SH-SY5Y (cell line): ENCODE results near the gene RPL19.

ENCODE experiments used
- GATA2 ChIP-seq: IDR thresholded peaks from 2 replicates; pipeline ENCODE4 v1.6.1; 2011; ENCODE audit warnings: mild to moderate bottlenecking, low read depth, low read length
- GATA3 ChIP-seq: IDR thresholded peaks from 2 replicates; pipeline ENCODE4 v1.6.1; 2011; ENCODE audit warnings: low read depth, mild to moderate bottlenecking, low read length, moderate library complexity

Gene RPL19

DNA sequence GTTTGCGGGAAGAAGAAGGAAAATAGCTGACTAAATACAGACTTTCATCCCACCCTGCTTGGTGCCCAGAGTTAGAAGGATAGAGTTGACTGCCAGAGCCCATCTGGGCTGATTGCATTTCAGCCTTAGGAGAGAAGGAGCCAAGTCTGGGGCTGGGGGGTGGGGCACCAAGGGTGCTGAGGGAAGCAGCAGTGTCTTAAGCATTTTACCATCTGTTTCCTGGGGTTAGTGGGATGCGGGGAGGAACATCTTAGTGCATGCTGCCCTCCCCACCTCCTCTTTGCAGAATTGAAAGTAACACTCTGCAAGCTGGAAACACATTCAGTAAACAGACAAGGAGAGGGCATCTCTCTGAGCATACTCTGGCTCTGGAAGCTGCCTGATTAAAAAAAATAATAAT lies 32.6 kb upstream of the RPL19 start:
- TF ChIP-seq GATA2 (no peak), GATA3 (no peak)

DNA sequence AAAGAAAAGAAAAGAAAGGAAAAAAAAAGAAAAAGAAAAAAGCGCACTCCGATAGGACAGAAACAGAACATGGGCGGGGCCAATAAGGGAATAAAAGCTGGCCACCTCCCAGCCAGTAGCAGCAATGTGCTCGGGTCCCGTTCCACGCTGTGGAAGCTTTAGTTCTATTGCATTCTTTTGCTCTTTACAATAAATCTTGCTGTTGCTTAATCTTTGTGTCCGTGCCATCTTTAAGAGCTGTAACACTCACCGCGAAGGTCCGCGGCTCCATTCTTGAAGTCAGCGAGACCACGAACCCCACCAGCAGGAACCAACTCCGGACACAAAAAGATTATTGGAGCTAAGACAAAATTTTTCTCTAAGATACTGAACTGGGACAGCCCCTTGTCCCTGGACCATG lies 31.0 kb upstream of the RPL19 start:
- TF ChIP-seq GATA2 = no peak
- TF ChIP-seq GATA3 = no peak

DNA sequence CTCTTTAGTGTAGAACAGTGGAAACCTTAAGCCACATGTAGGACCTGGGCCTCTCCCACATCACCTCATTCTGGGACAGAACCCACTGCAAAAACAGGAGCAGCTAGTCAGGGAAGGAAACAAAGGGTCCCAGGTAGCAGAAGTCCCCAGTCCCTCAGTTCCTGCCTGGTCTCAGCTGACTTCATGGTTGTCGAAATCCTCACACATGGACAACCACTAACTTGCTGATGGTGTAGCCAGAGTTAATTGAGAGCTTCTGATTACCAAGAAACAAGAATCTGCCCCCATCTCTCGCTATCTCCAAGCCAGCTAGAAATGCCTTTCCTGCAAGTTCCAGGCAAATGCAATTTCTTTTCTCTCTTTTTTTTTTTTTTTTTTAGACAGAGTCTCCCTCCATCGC lies 30.6 kb upstream of the RPL19 start:
- TF ChIP-seq GATA2 = no peak
- TF ChIP-seq GATA3 = no peak

DNA sequence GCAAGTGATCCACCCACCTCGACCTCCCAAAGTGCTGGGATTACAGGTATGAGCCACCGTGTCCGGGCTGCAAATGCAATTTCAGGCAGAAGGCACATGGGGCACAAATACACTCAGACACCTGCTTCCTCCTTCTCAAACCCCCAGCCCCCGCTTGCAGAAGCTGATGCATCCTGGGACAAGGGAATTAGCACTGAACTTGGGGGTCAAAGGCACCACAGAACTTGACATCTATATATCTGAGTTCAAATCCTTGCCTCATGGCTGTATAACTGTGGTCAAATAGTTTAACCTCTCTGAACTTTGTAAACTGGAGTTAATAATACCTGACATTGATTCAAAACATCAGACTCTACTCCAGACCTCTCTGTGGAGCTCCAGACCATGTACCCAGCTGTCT lies 30.0 kb upstream of the RPL19 start:
- TF ChIP-seq GATA2 (no peak), GATA3 (no peak)

DNA sequence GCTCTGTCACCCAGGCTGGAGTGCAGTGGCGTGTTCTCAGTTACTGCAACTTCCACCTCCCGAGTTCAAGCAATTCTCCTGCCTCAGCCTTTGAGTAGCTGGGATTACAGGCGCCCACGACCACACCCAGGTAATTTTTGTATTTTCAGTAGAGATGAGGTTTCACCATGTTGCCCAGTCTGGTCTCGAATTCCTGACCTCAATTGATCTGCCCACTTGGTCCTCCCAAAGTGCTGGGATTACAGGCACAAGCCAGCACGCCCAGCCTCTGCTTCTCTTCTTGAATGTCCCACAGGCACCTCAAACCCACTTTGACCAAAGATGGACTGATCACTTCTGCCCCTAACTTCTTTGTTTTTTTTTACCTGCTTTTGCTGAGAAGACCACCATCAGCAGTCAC lies 29.5 kb upstream of the RPL19 start:
- TF ChIP-seq GATA3 = no peak
- TF ChIP-seq GATA2 = no peak

DNA sequence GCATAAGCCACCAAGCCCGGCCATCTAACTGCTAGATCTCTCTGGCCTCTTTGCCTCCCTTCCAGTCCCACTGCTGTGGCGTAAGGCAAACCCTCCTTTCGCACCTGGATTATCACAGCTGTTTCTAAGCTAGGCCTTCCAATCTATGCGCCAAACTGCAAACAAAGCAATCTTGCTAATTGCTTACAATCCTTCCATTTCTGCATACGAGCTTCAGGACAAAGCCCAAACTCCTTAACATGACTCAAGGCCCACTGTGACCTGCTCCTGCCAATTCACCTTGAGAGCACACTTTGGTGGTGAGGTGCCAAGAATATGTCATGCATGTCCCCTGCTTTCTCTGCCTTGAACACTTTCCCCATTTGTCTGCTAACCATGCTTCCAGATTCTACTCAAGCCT lies 28.1 kb upstream of the RPL19 start:
- no peak for TF ChIP-seq GATA2
- TF ChIP-seq GATA3 = no peak

DNA sequence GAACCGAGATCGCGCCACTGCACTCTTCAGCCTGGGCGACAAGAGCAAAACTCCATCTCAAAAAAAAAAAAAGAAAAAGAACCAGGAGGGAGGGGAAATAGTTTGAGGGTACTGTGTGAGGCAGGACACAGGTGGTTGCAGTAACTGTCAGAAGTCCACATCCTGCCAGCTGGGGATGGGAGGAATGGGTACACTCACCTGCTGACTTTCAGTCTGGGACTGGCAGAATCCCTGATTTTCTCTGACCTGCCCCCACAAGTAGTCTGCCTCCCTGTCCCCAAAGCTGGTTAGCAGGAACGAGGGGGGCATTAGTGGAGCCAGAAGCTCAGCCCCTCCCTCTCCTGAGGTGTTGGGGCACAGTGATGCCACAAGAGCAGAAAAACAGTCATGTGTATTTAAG lies 27.0 kb upstream of the RPL19 start:
- TF ChIP-seq GATA3 (no peak), GATA2 (no peak)

DNA sequence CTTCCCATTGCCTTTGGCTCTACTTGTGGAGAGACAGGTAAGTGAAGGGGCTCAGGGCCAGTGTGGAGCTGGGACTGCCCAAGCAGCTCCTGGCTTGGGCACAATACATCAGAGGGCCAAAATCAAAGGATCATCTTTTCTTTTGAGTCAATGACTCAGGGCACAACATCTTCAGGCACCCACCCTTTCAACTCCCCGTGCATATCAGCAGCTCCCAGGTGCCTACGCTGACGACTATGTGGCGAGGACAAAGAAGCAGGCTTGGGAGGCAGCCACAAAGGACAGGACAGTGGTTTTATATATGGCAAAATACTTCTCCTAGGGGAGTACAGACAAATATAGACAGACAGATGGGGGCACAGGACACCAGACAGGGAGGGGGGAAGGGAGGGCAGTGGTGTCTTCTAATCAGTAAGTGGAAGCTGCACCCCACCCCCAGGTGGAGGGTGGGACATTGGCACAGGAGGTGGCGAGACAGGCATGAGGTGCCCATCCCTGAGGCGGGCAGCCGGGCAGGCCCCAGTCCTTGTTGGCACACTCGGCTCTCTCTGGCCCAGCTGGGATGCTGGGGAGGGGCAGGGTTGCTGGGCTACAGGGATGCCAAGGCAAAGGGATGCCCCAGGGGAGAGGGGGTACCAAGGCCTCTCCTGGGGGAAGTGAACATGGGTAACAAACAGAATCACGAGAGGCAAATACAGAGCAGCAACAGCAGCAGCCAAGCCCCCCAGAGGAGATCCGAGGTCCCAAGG lies 26.4 kb upstream of the RPL19 start:
- TF ChIP-seq GATA2 (no peak), GATA3 (no peak)

DNA sequence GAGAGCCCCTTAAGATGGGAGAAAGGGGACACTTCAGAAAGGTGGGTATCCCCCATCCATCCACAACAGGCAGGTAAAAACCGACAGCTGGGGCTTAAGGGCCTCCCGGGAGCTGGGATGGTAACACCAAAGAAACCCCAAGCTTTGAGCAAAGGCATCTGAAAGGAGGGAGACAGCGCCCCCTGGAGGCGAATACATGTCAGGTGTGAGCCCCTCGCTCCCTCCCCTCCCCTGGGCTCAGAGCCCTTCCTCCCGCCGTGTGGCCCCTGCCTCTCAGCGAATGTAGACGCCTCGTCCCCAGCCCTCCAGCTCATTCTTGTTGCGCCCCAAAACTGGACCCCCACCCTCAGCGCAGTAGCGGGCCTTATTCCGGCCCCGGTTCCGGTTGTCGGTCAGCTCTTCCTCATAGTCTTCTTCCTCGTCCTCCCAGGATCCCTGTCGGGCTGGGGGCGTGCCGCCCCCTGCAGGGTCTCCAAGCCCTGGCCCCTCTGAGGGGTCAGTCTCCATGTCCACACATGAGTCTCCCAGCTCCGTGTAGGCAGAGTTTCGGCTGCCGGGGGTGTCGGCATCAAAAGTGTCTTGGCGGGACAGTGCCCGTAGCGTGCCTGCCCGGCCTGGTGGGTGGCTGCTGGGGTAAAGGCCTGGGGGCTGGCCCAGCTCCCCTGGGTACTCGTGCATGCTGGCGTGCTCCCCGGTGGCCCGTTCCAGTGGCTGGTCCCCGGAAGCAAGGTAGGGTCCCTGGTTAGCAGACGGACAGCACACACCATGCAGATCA lies 25.0 kb upstream of the RPL19 start:
- TF ChIP-seq GATA3 = no peak
- TF ChIP-seq GATA2 = no peak

DNA sequence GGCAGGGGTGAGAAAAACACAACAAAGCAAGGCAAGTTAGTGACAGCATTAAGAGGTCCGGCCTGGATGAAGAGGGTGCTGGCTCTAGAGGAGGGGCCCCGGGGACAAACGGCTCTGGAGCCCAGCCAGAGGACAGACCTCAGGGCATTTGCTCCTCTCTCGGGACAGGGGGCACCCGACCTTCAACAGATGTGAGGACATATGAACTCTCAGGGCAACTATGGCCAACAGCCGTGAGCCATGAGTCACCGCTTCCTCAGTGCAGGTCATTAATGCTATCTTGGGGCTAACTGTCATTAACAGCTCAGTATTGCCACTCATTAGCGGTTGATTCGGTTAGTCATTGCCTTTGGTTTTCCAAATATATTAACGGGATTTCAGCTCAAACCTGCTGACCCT lies 24.4 kb upstream of the RPL19 start:
- TF ChIP-seq GATA2 (no peak), GATA3 (no peak)

DNA sequence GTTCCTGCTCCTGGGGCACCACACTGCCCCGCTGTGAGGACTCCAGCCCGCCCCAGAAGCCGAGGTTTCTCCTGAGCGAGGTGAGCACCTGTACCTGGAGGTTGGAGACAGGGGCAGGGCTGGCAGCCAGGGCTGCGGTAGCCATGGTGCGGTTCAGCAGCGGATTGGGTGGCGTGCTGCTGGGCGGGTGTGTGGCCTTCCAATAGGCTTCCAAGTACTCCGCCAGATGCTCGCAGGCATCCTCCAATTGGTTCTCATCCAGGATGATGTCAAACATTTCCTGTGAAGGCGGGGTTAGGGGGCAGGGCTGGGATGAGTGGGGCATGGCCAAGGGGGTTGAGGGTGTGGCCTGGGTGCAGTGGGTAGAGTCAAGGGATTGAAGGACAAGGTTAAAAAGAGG lies 22.8 kb upstream of the RPL19 start:
- no peak for TF ChIP-seq GATA2

DNA sequence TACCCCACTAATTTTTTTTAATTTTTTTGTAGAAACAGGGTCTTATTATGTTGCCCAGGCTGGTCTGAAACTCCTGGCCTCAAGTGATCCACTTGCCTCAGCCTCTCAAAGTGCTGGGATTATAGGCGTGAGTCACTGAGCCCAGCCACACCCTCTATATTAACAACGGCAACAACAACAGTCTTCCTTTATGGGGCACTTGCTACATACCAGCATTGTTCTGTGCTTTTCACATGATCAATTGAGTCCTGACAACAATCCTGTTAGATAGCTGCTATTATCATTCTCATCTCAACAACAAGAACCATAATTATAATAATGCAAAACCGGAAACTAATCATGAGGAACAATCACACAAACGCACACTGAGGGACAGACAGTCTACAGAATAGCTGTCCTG lies 21.5 kb upstream of the RPL19 start:
- no peak for TF ChIP-seq GATA2
- TF ChIP-seq GATA3 = no peak

DNA sequence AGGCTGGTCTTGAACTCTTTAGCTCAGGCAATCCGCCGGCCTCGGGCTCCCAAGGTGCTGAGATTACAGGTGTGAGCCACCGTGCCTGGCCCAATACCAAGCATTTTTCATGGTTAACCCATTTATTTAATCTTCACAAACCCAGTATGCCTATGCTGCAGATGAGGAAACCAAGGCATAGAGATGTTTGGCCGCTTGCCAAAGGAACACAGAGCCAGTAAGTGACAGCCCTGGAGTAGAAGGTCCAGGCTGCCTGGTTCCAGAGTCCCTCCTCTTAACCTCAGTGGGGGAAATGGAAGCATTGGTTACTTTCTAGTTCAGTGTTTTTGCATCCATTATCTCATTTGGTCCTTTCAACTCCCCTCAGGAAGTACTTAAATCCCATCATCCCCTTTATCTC lies 18.8 kb upstream of the RPL19 start:
- TF ChIP-seq GATA2 = no peak
- no peak for TF ChIP-seq GATA3

DNA sequence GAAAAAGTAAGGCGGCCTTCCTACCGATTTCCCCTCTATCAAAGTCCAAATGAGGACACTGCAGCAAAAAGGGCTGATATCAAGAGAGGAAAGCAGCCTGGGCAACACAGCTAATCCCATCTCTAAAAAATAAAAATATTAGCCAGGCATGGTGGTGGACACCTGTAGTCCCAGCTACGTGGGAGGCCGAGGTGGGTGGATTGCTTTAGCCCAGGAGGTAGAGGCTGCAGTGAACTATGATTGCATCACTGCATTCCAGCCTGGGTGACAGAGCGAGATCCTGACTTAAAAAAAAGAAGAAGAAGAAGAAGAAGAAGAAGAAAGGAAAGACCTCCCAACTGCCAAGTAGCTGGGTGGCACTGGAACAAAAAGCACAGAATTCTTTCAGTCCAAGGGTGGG lies 17.0 kb upstream of the RPL19 start:
- TF ChIP-seq GATA2 (no peak), GATA3 (no peak)

DNA sequence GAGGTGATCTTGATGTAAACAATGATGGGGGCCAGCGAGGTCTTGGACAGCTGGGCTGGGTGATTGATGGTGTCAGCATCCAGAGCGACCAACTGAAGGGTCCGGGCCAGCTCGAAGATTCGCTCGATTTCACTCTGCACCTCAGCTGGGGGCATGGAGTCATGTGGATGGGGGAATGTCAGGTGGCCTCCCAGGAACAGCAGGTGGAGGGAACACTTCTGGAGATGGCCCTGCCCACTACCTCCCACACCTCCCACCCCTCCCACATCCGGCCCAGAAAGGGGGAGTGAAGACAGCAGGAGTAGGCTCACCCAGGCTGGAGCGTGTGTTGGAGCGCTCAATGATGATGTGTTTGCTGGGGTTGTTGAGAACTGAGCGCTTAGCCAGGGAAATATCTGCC lies 16.4 kb upstream of the RPL19 start:
- TF ChIP-seq GATA3 (no peak), GATA2 (no peak)
